ENCODE measurements around the gene NF1. TPM values are rescaled to one million over a fixed set of nuclear protein-coding genes. Genes with fewer than 3 reads are reported as not detected.

The NF1 gene
- total and polyA plus RNA-seq, 2 donors (not counting 1 experiment from before 2014, with no cell fraction given): 10.8 to 27.7 TPM

- ATAC-seq (ENCODE audit: low read depth) (no peak), DNase-seq (no peak)
- H3K4me1 ChIP-seq (ENCODE audit: control insufficient read depth in 2 of 2, insufficient read depth in 2 of 2, low read length in 2 of 2): no peaks in the 10 kb centered on the region
- Mint-ChIP-seq H3K27ac (no peak overlapping the region), H3K4me1 (no peaks in the 10 kb centered on the region), H3K9me3 (ENCODE audit: insufficient read depth) (no peaks in the 10 kb centered on the region), H3K4me3 (no peak overlapping the region), H3K27me3 (no peaks in the 10 kb centered on the region)
- no peak overlapping the region for H2AFZ ChIP-seq (ENCODE audit: insufficient read depth, low read depth, low read length, poor library complexity, severe bottlenecking)
- no peak overlapping the region for H3K9ac ChIP-seq (ENCODE audit: low read length)
- H3K27ac ChIP-seq (ENCODE audit: low read length in 2 of 2): no peak overlapping the region
- no peaks in the 10 kb centered on the region for H3K36me3 ChIP-seq (replicated peaks in 1 of 2; ENCODE audit: control extremely low read depth in 1 of 2, control insufficient read depth in 1 of 2, extremely low read depth in 1 of 2, insufficient read depth in 2 of 2, low read length in 1 of 2)
- H3K4me2 ChIP-seq (replicated peaks; ENCODE audit: low read depth, low read length, poor library complexity, severe bottlenecking): no peak overlapping the region
- no peaks in the 10 kb centered on the region for H3K27me3 ChIP-seq (replicated peaks in 1 of 4; ENCODE audit: control extremely low read depth in 1 of 4, control insufficient read depth in 3 of 4, insufficient read depth in 4 of 4, low read length in 3 of 4)
- no peak for TF ChIP-seq EZH2 (IDR thresholded peaks at IDR 0.05; ENCODE audit: borderline replicate concordance, insufficient read depth, low read depth, low read length, poor library complexity, severe bottlenecking)
- TF ChIP-seq CTCF (IDR thresholded peaks at IDR 0.05): no peak
- no peak overlapping the region for H3K4me3 ChIP-seq (ENCODE audit: control extremely low read depth in 1 of 5, extremely low read depth in 1 of 5, insufficient read depth in 1 of 5, low read depth in 2 of 5, low read length in 4 of 5)
- no peaks in the 10 kb centered on the region for H3K9me3 ChIP-seq (ENCODE audit: control extremely low read depth in 1 of 3, control insufficient read depth in 2 of 3, insufficient read depth in 1 of 3, low read length in 2 of 3)
- peaks cover 33% of the 10 kb centered on the region for H3K79me2 ChIP-seq (ENCODE audit: control insufficient read depth, insufficient read depth, low read length)
- ChIA-PET POLR2A (no interaction called here), CTCF (no interaction called here)
- H4K20me1 ChIP-seq (ENCODE audit: control insufficient read depth, insufficient read depth, low read length, poor library complexity, severe bottlenecking): no peaks in the 10 kb centered on the region
- no CpG with 5 or more reads among the region's 3 CpGs for WGBS (ENCODE audit: insufficient coverage)
- intact Hi-C loops (cut with micrococcal nuclease): no loop called here
Measured at GRCh38 chr17:31132977-31133376, 38.2 kb downstream of the NF1 start.

- H3K27me3 ChIP-seq (replicated peaks in 1 of 4; ENCODE audit: control extremely low read depth in 1 of 4, control insufficient read depth in 3 of 4, insufficient read depth in 4 of 4, low read length in 3 of 4): no peaks in the 10 kb centered on the region
- ChIA-PET POLR2A (no interaction called here), CTCF (interaction anchor here (0.6 kb wide), 1 partner anchor 20 kb away, joined by 3 read pairs; no protein-coding TSS in a partner anchor)
- peaks cover 29% of the 10 kb centered on the region for H3K79me2 ChIP-seq (ENCODE audit: control insufficient read depth, insufficient read depth, low read length)
- no peaks in the 10 kb centered on the region for H3K4me1 ChIP-seq (ENCODE audit: control insufficient read depth in 2 of 2, insufficient read depth in 2 of 2, low read length in 2 of 2)
- H2AFZ ChIP-seq (ENCODE audit: insufficient read depth, low read depth, low read length, poor library complexity, severe bottlenecking): no peak overlapping the region
- Mint-ChIP-seq H3K4me3 (no peak overlapping the region), H3K4me1 (peaks cover 1% of the 10 kb centered on the region), H3K27me3 (no peaks in the 10 kb centered on the region), H3K27ac (no peak overlapping the region), H3K9me3 (ENCODE audit: insufficient read depth) (no peaks in the 10 kb centered on the region)
- no peak for ATAC-seq (ENCODE audit: low read depth)
- no peak overlapping the region for H3K9ac ChIP-seq (ENCODE audit: low read length)
- no peaks in the 10 kb centered on the region for H3K36me3 ChIP-seq (replicated peaks in 1 of 2; ENCODE audit: control extremely low read depth in 1 of 2, control insufficient read depth in 1 of 2, extremely low read depth in 1 of 2, insufficient read depth in 2 of 2, low read length in 1 of 2)
- no peak for TF ChIP-seq CTCF (IDR thresholded peaks at IDR 0.05)
- no peak for TF ChIP-seq EZH2 (IDR thresholded peaks at IDR 0.05; ENCODE audit: borderline replicate concordance, insufficient read depth, low read depth, low read length, poor library complexity, severe bottlenecking)
- H3K9me3 ChIP-seq (ENCODE audit: control extremely low read depth in 1 of 3, control insufficient read depth in 2 of 3, insufficient read depth in 1 of 3, low read length in 2 of 3): peaks cover 0 to 6% (median 0%) of the 10 kb centered on the region in 3 donors
- H3K4me3 ChIP-seq (ENCODE audit: control extremely low read depth in 1 of 5, extremely low read depth in 1 of 5, insufficient read depth in 1 of 5, low read depth in 2 of 5, low read length in 4 of 5): no peak overlapping the region
- no peak for DNase-seq
- intact Hi-C loops (cut with micrococcal nuclease): no loop called here
- no peaks in the 10 kb centered on the region for H4K20me1 ChIP-seq (ENCODE audit: control insufficient read depth, insufficient read depth, low read length, poor library complexity, severe bottlenecking)
- no CpG with 5 or more reads among the region's 4 CpGs for WGBS (ENCODE audit: insufficient coverage)
- H3K4me2 ChIP-seq (replicated peaks; ENCODE audit: low read depth, low read length, poor library complexity, severe bottlenecking): no peak overlapping the region
- H3K27ac ChIP-seq (ENCODE audit: low read length in 2 of 2): no peak overlapping the region
Measured at GRCh38 chr17:31134576-31134975, 39.8 kb downstream of the NF1 start.
